Measurements from ENCODE around the gene MINDY1. TPM values are rescaled to one million over a fixed set of nuclear protein-coding genes. Genes with fewer than 3 reads are reported as not detected.
A peak's percentile ranks its signal among the peaks of the same experiment; 100 is the strongest.

Gene MINDY1
- total RNA-seq, 1 experiment from 2014 or later = 9.2 TPM

GRCh38 chr1:150985179-150985825 is 21.4 kb downstream of the MINDY1 start:
- no peak for DNase-seq (ENCODE audit: low read depth)

GRCh38 chr1:150981805-150982712 is 24.6 kb downstream of the MINDY1 start, which contains the start of gene ANXA9:
ANXA9 (plus strand) TSS chr1:150982292; CDS start chr1:150983106, 814 bp downstream.
- DNase-seq (ENCODE audit: low read depth) = no peak

DNA sequence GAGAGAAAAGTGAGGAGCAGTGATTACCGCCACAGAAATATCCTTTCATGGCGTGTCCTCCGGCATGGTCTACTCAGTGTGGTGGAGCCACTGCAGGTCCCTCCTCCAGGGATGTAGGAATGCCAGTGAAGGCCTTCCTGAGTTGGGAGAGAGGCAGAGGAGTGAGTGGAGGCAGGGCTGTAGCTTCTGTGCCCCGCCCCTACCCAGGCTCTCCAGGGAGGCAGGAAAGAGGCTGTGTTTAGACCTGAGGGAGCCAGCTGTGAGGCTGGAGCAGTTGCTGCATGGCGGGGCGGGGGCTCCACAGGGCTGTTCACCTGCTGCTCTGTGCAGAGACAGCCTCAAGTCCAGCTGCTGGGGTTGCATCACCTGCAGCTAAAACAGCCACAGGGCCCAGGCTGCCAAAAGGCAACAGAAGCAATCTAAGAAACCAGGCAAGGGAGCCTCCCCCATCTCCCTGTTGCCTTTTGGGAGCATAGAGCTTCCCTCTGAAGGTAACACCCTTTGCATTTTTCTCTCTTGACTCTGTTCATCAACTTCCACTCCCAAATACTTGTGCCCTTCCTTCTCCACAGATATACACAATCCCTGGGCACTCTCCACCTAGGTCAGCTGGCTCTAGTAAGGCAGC is 25.4 kb downstream of the MINDY1 start:
- DNase-seq (ENCODE audit: low read depth) = peak; percentile 44

DNA sequence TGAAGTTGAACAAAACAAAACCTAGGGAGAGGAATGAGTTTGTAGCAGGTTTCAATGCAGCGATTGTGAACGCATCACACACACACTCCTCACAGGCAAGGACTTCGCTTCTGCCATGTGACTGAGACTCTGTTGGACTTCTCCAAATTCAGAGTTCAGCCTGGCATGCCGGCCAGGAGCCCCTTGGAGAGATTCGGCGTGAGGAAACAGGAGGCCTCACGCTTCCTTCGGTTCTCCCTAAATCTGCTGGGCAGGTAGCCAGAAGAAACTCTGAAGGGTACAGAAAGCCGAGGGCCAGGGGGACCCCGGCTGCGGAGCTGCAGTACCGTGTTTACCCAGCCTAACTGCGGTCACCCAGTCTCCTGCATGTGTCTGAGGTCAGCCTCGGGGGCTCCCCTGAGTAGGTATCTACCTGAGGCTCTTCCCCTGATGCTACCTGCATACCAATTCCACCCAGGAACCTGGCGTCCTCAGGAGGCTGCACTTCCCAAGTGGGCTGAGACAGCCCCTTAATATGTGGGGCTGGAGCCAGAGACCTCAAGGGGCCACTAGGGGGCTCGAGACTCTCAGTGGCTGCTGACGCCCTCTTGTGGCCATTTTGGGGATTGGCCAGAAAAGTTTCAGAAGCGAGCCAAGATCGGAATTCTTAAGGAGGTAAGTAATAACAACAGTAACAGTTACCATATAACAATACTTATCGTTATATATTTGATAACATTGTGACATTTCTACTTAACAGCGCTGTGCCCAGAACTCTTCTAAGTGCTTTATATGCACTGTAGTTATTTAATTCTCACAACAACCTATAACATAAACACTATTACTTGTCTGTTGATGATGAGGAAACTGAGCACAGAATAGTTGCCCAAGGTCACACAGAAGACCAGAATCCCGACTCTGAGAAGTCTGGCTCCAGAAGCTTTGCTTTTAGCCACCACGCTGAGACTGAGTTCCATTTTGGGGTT is 27.3 kb downstream of the MINDY1 start:
- peak; percentile 83 for DNase-seq (ENCODE audit: low read depth)

- peak; percentile 89 for DNase-seq (ENCODE audit: low read depth)
These were observed 29.6 kb downstream of the MINDY1 start for GRCh38 chr1:150976879-150977694.

DNA sequence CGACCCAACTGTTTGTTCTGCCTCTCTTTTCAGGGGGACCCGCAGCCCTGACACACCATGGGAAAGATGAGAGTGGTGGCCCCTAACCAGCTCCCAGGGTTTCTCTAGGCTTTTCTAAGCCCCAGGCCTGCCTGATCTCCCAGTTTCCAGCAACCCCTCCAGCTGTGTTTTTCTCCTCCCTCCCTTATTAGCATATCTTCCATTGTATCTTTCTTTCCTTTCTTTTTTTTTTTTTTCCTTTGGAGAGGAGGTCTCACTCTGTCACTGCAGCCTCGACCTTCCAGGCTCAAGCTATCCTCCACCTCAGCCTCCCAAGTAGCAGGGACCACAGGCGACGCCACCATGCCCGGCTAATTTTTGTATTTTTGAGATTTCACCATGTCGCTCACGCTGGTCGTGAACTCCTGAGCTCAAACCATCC is 30.3 kb downstream of the MINDY1 start:
- DNase-seq (ENCODE audit: low read depth) = no peak

DNA sequence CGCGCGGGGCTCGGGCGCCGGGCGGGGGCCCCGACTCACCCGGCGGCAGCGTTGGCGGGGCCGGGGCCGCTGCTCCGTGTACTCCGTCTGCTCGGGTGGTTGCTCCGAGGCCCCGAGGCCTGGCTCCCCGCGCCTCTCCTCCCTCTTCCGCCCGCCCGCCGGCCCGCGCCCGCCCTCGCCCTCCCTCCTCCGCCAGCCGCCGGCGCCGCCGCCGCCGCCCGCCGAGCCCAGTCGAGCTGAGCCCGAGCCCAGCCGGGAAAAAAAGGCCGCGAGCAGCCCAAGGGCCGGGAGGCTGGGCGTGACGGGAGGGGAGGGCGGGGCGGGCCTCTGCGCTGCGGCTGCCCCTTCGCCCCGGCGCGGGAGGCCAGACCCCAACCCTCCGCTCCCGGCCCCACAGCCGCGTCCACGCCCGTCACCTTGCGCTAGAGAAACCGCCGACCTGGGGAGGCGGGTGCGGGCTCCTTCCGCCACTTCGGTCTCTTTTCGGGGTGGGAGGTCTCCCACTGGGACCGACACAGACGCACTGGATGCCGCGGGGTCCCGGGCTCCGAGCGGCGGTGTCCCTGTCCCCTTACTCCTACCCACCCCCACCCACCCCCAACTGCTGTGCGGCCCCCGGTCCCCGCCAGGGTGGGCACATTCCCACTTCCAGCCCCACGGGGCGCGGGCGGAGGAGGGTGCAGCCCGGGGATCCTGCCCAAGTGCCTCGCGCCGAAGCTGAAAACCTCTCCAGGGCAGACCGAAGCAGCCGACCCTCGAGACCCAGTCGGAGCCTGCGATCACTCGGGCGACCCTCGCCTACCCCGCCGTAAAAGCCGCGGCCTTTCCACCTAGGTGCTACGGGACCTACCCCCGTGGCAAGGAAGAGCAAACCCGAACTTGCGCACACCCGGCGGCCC is 31.9 kb downstream of the MINDY1 start, which contains the start of gene CERS2:
Gene CERS2 (minus strand): TSS at position 256 of the 899 bp plus-strand sequence. CDS start 5,745 bp downstream, outside the sequence.
- peak; percentile 67 for DNase-seq (ENCODE audit: low read depth)

- DNase-seq (ENCODE audit: low read depth) = no peak
These were observed 32.7 kb downstream of the MINDY1 start for GRCh38 chr1:150973836-150974579.

DNA sequence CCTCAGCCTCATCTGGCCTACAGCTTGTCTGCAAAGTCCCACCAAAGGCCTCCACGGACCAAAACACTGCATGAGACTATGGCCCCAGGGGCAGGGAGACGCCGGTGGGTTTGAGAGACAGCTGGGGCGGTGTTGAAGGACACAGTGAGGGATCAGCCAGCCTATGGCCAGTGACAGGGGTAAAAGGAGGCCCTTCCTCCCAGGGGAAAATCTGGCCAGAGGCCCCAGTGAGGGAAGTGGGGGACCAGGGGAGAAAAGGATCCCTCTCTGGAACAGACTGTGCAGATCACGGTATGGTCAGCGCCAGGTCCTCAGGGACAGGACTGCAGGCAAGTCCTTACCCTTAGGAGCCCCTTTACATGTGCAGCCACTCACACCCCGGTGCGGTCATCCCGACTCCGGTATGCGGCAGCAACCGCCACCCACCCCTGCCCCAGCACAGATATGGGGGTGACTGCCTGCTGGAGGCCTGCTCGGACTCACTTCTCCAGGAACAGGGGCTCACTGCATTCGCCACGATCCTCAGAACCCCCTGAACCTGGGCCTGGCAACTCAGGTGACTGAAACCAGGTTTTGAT is 33.4 kb downstream of the MINDY1 start:
- no peak for DNase-seq (ENCODE audit: low read depth)

DNA sequence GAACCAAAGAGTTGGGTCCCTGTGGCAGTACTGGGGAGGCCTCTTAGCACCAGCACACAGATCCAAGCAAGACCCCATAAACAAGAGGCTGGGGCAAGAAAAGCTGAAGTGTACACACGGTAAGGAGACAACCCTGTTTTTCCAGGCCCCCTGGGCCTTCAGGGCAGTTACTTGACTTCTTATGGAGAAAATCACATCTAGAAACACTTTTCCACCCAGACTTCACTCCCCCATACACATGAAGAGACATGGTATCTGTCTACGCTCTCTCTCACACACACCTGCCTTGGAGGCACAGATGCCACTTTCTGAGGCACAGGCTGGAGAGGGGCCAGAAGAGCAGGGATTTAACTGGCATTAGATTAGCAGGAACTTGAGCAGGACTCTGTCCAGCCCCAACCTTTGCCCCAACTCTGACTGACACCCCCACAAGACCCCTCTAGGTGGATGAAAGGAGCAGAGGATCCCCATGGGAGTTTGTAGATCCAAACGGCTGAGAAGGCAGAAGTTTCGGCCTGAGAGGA is 34.2 kb downstream of the MINDY1 start:
- DNase-seq (ENCODE audit: low read depth) = no peak

- peak; percentile 71 for DNase-seq (ENCODE audit: low read depth)
These were observed 34.9 kb downstream of the MINDY1 start for GRCh38 chr1:150971583-150972416.

- peak; percentile 64 for DNase-seq (ENCODE audit: low read depth)
These were observed 35.7 kb downstream of the MINDY1 start for GRCh38 chr1:150970808-150971582.

GRCh38 chr1:150969626-150970025 is 37.1 kb downstream of the MINDY1 start:
- DNase-seq (ENCODE audit: low read depth) = no peak

DNA sequence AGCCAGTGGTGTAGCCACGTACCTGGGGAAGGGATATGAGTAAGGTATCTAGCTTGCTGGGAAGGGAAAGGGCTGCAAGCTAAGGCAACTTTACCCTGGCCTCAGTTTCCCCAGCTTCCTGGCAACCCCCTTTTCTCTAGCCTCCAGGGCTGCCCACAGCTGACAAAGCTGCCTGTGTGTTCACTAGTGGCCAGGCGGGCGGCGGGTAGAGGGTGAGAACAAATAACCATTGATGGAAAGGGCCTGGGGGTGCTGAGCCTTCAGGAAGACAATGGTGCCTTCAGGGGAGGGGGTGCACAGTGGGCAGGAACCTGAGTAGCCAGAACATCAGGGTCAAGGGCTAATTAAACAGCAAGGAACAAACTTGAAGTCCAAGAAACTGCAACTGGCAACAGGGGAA is 38.2 kb downstream of the MINDY1 start:
- no peak for DNase-seq (ENCODE audit: low read depth)

DNA sequence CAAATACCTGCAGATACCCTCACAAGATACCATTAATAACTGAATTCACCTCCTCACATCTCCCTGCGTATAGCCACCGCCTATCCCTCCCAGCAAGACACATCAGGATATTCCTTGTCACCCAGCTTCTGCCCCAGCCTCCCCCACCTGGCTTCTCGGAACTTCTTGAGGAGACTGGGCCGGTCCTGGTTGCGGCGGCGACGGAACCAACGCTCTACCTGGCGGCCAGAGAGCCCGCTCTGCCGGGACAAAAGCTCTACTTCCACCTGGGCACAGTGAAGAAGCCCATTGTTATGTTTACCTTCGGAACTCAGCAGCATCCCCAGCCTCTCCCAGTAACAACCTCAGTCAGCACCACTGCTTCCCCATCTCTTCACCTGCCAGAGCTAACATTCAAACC is 38.8 kb downstream of the MINDY1 start:
- DNase-seq (ENCODE audit: low read depth) = no peak

DNA sequence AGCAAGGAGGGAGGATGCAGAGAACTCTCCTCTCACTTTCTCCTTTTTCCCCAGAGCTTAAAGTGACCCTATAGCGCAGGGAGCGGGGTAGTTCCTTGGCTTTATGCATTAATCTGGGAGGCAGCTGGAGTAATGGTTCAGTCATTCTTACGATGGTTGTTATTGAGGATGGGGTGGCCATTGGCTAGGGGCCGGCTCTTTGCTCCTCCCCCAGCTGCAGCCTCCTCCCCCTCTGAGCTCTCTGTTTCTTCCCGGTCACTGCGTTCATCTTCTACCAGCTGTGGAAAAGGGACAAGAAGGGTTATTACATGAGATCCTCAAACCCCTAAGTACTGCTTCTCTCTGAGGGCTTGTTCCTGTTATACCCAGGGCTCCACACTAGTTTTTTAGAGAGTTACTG is 40.7 kb downstream of the MINDY1 start:
- no peak for DNase-seq (ENCODE audit: low read depth)

All from LHCN-M2 (cell line).